HG03558 (cell line): ENCODE data around the gene PXN.

Source experiments
- ATAC-seq: cut with Tn5 transposase; IDR thresholded peaks from one replicate; pipeline ENCODE4 v1.9.1; 2021; ENCODE audit warnings: moderate number of reproducible peaks; ENCODE audit not compliant: unreplicated experiment; ENCODE audit errors: extremely low read depth

Gene PXN

GRCh38 chr12:120265473-120266179 lies at the start of gene PXN:
Gene PXN, minus strand, starts transcription at chr12:120265730. Its CDS starts 101 bp downstream, at chr12:120265629.
- ATAC-seq, result no peak

GRCh38 chr12:120314220-120314619 lies 48.7 kb upstream of the PXN start:
- ATAC-seq, result no peak

GRCh38 chr12:120301962-120302815 lies 36.7 kb upstream of the PXN start, which contains the start of gene SIRT4:
Gene SIRT4, plus strand, starts transcription at chr12:120302321. Its CDS starts 1,241 bp downstream, at chr12:120303562.
- peak; percentile 78 for ATAC-seq

- peak; percentile 25 for ATAC-seq
These were observed 27.4 kb upstream of the PXN start, which contains the start of gene RNU4-1 for GRCh38 chr12:120292661-120293531. Gene RNU4-1, minus strand, starts transcription at chr12:120293237.

GRCh38 chr12:120292411-120292660 lies 26.8 kb upstream of the PXN start:
- no peak for ATAC-seq

GRCh38 chr12:120290609-120291305 lies 25.2 kb upstream of the PXN start:
- ATAC-seq, result no peak

GRCh38 chr12:120287491-120287890 lies 22.0 kb upstream of the PXN start:
- no peak for ATAC-seq

- no peak for ATAC-seq
These were observed 21.4 kb upstream of the PXN start for GRCh38 chr12:120286768-120287490.

- ATAC-seq, result no peak
These were observed 18.9 kb upstream of the PXN start for GRCh38 chr12:120284381-120284780.

GRCh38 chr12:120283318-120283717 lies 17.8 kb upstream of the PXN start:
- no peak for ATAC-seq

GRCh38 chr12:120278137-120279069 lies 12.9 kb upstream of the PXN start:
- no peak for ATAC-seq

- no peak for ATAC-seq
These were observed 11.2 kb upstream of the PXN start for GRCh38 chr12:120276734-120277133.

GRCh38 chr12:120267736-120268135 lies 2.2 kb upstream of the PXN start:
- no peak for ATAC-seq

- ATAC-seq, result no peak
These were observed 795 bp upstream of the PXN start for GRCh38 chr12:120266180-120266870.

GRCh38 chr12:120264904-120265472 lies 542 bp downstream of the PXN start:
- no peak for ATAC-seq

- no peak for ATAC-seq
These were observed 1.2 kb downstream of the PXN start for GRCh38 chr12:120264086-120264903.

- no peak for ATAC-seq
These were observed 1.8 kb downstream of the PXN start for GRCh38 chr12:120263748-120264085.
